Measurements from ENCODE around the gene ITGA7. TPM values are rescaled to one million over a fixed set of nuclear protein-coding genes. Genes with fewer than 3 reads are reported as not detected.
A peak's percentile ranks its signal among the peaks of the same experiment; 100 is the strongest.

The ITGA7 gene
- total RNA-seq, 4 donors from 2014 or later = 6.8 to 167 (median 29.4) TPM

DNA sequence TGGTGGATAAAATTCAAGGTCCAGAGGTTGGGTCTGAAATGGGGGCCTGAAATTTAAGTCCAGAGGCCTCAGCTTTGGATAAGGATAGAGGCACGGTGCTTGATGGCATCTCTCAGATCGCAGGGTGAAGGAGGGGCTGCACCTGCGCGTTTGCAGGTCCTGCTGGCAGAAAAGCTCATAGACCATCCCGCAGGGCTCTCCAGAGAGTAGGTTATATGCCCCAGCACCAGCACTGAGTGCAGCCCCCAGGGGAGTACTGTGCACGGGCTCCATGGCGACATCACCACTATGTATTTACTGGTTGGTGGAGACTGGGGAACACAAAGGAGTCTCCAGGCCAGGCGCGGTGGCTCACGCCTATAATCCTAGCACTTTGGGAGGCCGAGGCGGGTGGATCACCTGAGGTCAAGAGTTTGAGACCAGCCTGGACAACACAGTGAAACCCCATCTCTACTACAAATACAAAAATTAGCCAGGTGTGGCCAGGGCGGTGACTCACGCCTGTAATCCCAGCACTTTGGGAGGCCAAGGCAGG is 25.4 kb upstream of the ITGA7 start:
- peaks cover 0 to 5% of the 10 kb centered on the region in 2 donors for H3K4me1 ChIP-seq
- no peak for DNase-seq
- H3K9me3 ChIP-seq = no peaks in the 10 kb centered on the region
- no peaks in the 10 kb centered on the region for H3K27me3 ChIP-seq
- no peaks in the 10 kb centered on the region for H3K36me3 ChIP-seq
- intact Hi-C loops (cut with DNase I; ENCODE audit: low total_unique reads) = no loop called here
- H3K4me3 ChIP-seq = no peak overlapping the region
- TF ChIP-seq POLR2A (IDR thresholded peaks at IDR 0.05) = no peak
- TF ChIP-seq, protein P1, sequence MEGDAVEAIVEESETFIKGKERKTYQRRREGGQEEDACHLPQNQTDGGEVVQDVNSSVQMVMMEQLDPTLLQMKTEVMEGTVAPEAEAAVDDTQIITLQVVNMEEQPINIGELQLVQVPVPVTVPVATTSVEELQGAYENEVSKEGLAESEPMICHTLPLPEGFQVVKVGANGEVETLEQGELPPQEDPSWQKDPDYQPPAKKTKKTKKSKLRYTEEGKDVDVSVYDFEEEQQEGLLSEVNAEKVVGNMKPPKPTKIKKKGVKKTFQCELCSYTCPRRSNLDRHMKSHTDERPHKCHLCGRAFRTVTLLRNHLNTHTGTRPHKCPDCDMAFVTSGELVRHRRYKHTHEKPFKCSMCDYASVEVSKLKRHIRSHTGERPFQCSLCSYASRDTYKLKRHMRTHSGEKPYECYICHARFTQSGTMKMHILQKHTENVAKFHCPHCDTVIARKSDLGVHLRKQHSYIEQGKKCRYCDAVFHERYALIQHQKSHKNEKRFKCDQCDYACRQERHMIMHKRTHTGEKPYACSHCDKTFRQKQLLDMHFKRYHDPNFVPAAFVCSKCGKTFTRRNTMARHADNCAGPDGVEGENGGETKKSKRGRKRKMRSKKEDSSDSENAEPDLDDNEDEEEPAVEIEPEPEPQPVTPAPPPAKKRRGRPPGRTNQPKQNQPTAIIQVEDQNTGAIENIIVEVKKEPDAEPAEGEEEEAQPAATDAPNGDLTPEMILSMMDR (IDR thresholded peaks at IDR 0.05) = no peak
- H3K27ac ChIP-seq = no peak overlapping the region

DNA sequence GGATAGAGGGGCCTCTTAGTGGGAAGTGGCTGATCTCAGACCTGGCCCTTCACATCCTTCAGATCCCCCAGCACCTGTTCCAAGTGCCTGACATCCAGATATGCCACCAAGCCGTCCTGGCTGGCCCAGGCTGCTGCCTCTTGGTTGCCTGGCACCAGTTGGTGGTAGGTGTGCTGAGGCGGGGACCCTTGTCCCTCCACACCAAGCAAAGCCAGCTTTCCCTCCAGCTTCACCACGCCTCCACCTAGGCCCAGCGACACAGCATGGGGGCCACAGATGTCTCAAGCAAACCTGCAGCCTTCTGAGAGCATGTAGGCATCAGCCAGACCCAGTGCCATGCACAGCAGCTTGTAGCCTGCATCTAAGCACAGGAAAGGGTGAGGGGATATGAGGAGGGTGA is 24.6 kb upstream of the ITGA7 start:
- H3K4me3 ChIP-seq = no peak overlapping the region
- H3K27me3 ChIP-seq = no peaks in the 10 kb centered on the region
- H3K36me3 ChIP-seq = no peaks in the 10 kb centered on the region
- no peak overlapping the region for H3K27ac ChIP-seq
- peaks cover 0 to 3% of the 10 kb centered on the region in 2 donors for H3K4me1 ChIP-seq
- TF ChIP-seq, protein P1 (IDR thresholded peaks at IDR 0.05) = no peak
- no peak for TF ChIP-seq POLR2A (IDR thresholded peaks at IDR 0.05)
- DNase-seq = no peak
- H3K9me3 ChIP-seq = no peaks in the 10 kb centered on the region
- intact Hi-C loops (cut with DNase I; ENCODE audit: low total_unique reads) = no loop called here

DNA sequence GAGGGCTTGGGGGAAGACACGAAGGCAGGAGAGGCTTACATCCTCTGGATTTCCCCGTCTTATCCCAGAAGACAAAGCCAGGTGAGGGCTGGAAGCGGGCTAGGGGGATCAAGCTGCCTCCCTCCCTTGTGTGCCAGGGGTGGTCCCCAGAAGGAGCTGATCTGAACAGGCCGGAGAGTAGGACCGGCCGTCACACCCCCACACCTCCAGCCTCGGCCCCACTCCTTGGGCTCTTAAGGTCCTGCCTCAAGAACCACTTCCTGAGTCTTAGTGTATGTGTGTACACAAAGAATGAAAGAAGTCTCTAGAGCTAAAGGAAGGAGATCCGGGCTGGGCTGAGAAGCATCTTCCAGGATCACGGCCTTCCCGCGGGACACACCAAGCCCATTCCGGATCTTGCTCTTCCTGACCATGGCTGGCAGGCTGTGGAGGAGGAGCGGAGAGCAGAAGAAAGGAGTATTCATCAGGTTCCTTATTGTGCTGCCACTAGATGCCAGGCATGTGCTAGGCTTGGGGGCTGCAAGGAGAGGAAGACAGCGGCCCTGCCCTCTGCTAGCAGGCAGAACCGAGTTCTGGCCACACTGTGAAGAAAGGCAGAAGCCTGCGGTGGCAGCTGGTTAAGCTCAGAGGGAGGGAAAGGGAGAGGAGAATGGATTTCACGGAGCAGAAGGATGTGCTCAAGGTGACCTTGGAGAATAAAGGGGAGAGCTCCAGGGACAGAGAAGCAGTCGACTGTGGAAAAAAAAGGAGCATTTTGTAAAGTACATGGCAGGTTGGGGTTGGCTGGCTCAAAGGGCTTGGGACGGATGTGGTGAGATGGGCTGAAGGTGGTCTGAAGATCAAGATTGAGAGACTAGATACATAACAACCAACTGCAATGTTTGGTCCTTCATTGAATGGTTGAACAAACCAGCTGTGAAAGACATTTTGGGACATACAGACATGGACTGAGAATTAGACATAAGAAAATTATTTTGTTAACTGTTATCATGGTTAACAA is 22.4 kb upstream of the ITGA7 start:
- intact Hi-C loops (cut with DNase I; ENCODE audit: low total_unique reads) = no loop called here
- Histone ChIP-seq H3K9me3 (no peaks in the 10 kb centered on the region), H3K4me1 (peaks cover 0 to 8% of the 10 kb centered on the region in 2 donors), H3K27me3 (no peaks in the 10 kb centered on the region), H3K27ac (peak overlapping the region; percentile 99), H3K4me3 (peak overlapping the region; percentile 75 to 98), H3K36me3 (no peaks in the 10 kb centered on the region)
- TF ChIP-seq, protein P1 (IDR thresholded peaks at IDR 0.05) = peak in 1 of 4 experiments; percentile 11
- TF ChIP-seq POLR2A (IDR thresholded peaks at IDR 0.05) = no peak
- DNase-seq = no peak

DNA sequence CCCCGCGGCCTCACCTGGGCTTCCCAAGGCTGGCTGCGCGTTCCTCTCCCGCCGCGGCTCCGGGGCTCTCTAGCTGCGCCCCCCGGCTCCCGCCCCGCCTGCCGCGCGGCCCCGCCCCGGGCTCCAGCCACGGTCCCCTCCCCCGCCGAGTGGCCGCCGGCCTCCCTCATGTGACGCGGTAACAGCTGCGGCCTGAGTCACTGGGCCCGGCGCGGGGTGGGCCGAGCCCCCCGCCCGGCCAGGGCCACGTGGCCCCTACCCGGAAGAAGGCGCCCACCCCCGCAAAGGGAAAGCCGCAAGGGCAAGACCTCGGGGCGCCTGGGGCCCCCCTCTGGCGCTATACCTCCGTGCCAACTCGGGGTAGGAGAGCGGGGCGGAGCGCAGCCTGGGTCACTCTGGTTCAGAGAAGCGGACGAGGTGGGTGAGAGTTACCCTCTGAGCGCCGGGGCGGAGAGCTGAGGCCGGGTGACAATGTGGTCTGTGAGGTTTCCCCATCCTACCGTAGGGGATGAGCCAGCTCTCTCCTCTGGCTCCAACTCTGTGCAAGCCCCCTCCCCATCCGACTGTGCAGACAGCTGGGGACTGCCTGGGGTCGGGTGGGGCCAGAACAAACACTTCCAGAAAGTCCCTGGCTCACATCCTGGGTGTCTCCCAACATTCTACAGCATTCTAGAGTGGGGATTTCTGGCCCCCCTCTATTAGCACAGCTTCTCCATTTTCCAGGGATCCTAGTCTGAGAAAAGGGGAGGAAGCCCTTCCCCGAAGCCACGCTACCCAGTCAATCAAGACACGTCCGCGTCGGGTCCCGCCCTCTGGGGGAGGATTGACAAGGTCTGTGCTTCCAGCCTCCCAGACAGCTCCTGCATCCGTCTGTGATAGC is 21.5 kb upstream of the ITGA7 start, which contains the start of gene CD63:
CD63 (minus strand) TSS at position 71 of the 880 bp plus-strand sequence. CDS start 668 bp downstream, outside the sequence.
- intact Hi-C loops (cut with DNase I; ENCODE audit: low total_unique reads) = no loop called here

More for the DNA sequence above, 21.5 kb upstream of the ITGA7 start, which contains the start of gene CD63:
- DNase-seq = peak; percentile 93
- peak; percentile 75 to 93 for TF ChIP-seq POLR2A (IDR thresholded peaks at IDR 0.05)
- TF ChIP-seq, protein P1 (IDR thresholded peaks at IDR 0.05) = no peak
- Histone ChIP-seq H3K9me3 (no peaks in the 10 kb centered on the region), H3K36me3 (no peaks in the 10 kb centered on the region), H3K27ac (peak within 1 kb of the TSS; percentile 99), H3K27me3 (no peaks in the 10 kb centered on the region), H3K4me3 (peak within 1 kb of the TSS; percentile 75 to 98), H3K4me1 (peaks cover 0 to 8% of the 10 kb centered on the region in 2 donors)
